AG04450 (cell line): ENCODE measurements around the gene ARL6IP1. TPM values are rescaled to one million over a fixed set of nuclear protein-coding genes. Genes with fewer than 3 reads are reported as not detected.

Experiments used
- polyA plus RNA-seq: library from polyadenylated mRNA; depleted of rRNA; stranded (reverse); fragments of >200 nt; gene quantifications from 2 replicates; pipeline ENCODE4 v1.2.3, GENCODE V29; 2011; rRNA removed

The ARL6IP1 gene
- polyA plus RNA-seq, 1 experiment = 155 TPM

Other genes with a start within 250 kb of the ARL6IP1 start
- 216 and 237 TPM in 2 replicates for gene NOMO2, start 239.5 kb downstream of the ARL6IP1 start, polyA plus RNA-seq
- 3,840 and 3,917 TPM in 2 replicates for gene RPS15A, start 11.2 kb downstream of the ARL6IP1 start, polyA plus RNA-seq
- 30.3 and 38.7 TPM in 2 replicates for gene SMG1, start 124.9 kb upstream of the ARL6IP1 start, polyA plus RNA-seq
- gene TMC7, start 182.4 kb upstream of the ARL6IP1 start, polyA plus RNA-seq = 0.37 and 0.42 TPM in 2 replicates